Astrocyte of the spinal cord (primary cell): Measurements from ENCODE around the gene RNF114.

Experiments
- DNase-seq: peaks from one replicate; pipeline ENCODE4 v3.0.0; 2011; ENCODE audit warnings: low read depth, low spot score
- H3K4me3 ChIP-seq: 2 replicates; pipeline ENCODE4 v1.5.1; 2011; ENCODE audit warnings: low read depth, mild to moderate bottlenecking, low read length, moderate library complexity
- CTCF ChIP-seq: IDR thresholded peaks from 2 replicates; pipeline ENCODE4 v1.5.1; 2012; ENCODE audit warnings: low read depth, mild to moderate bottlenecking, low read length, inconsistent platforms
- in situ Hi-C: cut with HindIII; loops from 2 replicates; pipeline ENCODE4 v1.10.0; 2017; ENCODE audit warnings: low sequenced_read_pairs

The RNF114 gene

GRCh38 chr20:49905415-49906091 lies 30.6 kb upstream of the RNF114 start:
- in situ Hi-C loops: no loop called here
- DNase-seq: no peak
- H3K4me3 ChIP-seq: no peak overlapping the region
- no peak for TF ChIP-seq CTCF

- in situ Hi-C loops: no loop called here
- no peak overlapping the region for H3K4me3 ChIP-seq
- TF ChIP-seq CTCF: no peak
Measured at GRCh38 chr20:49906101-49906604, 30.0 kb upstream of the RNF114 start.

GRCh38 chr20:49906615-49907154 lies 29.5 kb upstream of the RNF114 start:
- H3K4me3 ChIP-seq: no peak overlapping the region
- no peak for DNase-seq
- in situ Hi-C loops: no loop called here
- no peak for TF ChIP-seq CTCF

More at GRCh38 chr20:49906101-49906604, 30.0 kb upstream of the RNF114 start:
- DNase-seq: no peak

GRCh38 chr20:49907405-49908257 lies 28.6 kb upstream of the RNF114 start:
- no peak for TF ChIP-seq CTCF
- in situ Hi-C loops: no loop called here
- H3K4me3 ChIP-seq: no peak overlapping the region

GRCh38 chr20:49908258-49908565 lies 28.0 kb upstream of the RNF114 start:
- no peak overlapping the region for H3K4me3 ChIP-seq
- no peak for DNase-seq
- no peak for TF ChIP-seq CTCF
- in situ Hi-C loops: no loop called here

More at GRCh38 chr20:49907405-49908257, 28.6 kb upstream of the RNF114 start:
- DNase-seq: no peak

GRCh38 chr20:49909499-49910339 lies 26.5 kb upstream of the RNF114 start:
- in situ Hi-C loops: no loop called here
- TF ChIP-seq CTCF: peak; percentile 32
- no peak overlapping the region for H3K4me3 ChIP-seq
- no peak for DNase-seq
